Subcutaneous abdominal adipose tissue (tissue), 5 donors: ENCODE results near the gene PLCB1.

Source experiments
- H3K27ac ChIP-seq: one replicate; pipeline ENCODE4 v1.7.0; 2013; ENCODE audit warnings: low read depth, mild to moderate bottlenecking, inconsistent platforms, low read length, moderate library complexity
- H3K27me3 ChIP-seq, 5 donors: one replicate each; pipeline ENCODE4 v1.7.0; 2013; ENCODE audit warnings: low read length in 5 of 5, inconsistent platforms in 1 of 5; ENCODE audit not compliant: control insufficient read depth in 5 of 5, insufficient read depth in 4 of 5
- H3K36me3 ChIP-seq, 5 donors: one replicate each; pipeline ENCODE4 v1.7.0; 2013; ENCODE audit warnings: low read length in 5 of 5; ENCODE audit not compliant: control insufficient read depth in 5 of 5, insufficient read depth in 5 of 5
- H3K4me1 ChIP-seq, 5 donors: one replicate each; pipeline ENCODE4 v1.7.0; 2013; ENCODE audit warnings: low read length in 5 of 5, mild to moderate bottlenecking in 3 of 5, moderate library complexity in 1 of 5; ENCODE audit not compliant: control insufficient read depth in 5 of 5, insufficient read depth in 5 of 5
- H3K4me3 ChIP-seq, 5 donors: one replicate each; pipeline ENCODE4 v1.7.0; 2013; ENCODE audit warnings: low read length in 5 of 5, low read depth in 1 of 5
- H3K9ac ChIP-seq, 5 donors: one replicate each; pipeline ENCODE4 v1.7.0; 2013; ENCODE audit warnings: low read length in 5 of 5, mild to moderate bottlenecking in 4 of 5, moderate library complexity in 3 of 5
- H3K9me3 ChIP-seq, 5 donors: one replicate each; pipeline ENCODE4 v1.7.0; 2013; ENCODE audit warnings: low read length in 5 of 5; ENCODE audit not compliant: control insufficient read depth in 5 of 5
- donor health status: healthy.
- donor health status: healthy.
- donor health status: healthy.
- donor health status: healthy.
- donor health status: healthy.

PLCB1 gene

GRCh38 chr20:8353512-8353911 lies 221.4 kb downstream of the PLCB1 start:
- no peak overlapping the region for H3K27ac ChIP-seq
- no peak overlapping the region for H3K9ac ChIP-seq
- H3K4me1 ChIP-seq = no peaks in the 10 kb centered on the region
- H3K36me3 ChIP-seq = no peaks in the 10 kb centered on the region
- no peak overlapping the region for H3K4me3 ChIP-seq
- H3K27me3 ChIP-seq = no peaks in the 10 kb centered on the region
- H3K9me3 ChIP-seq = no peaks in the 10 kb centered on the region

DNA sequence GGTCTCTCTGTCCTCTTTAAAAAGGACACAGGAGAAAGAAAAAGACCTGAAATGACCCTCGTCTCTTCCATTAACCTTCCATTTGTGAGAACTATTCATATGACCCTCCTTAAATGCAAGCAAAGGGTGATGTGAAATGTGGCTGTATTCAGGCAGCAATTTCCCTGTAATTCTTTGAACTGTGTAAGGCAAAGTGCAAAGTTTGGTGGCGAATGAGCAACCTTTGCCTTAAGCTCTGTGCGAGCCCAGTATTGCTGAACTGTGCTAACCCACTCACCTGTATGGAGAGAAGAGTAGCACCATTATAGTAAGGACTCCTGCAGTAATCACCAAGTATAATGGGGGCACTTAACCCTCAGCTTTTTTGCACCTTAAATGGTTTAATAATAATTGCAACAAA lies 223.4 kb downstream of the PLCB1 start:
- Histone ChIP-seq H3K4me1 (peaks cover 0 to 3% (median 0%) of the 10 kb centered on the region in 5 donors), H3K36me3 (no peaks in the 10 kb centered on the region), H3K27me3 (no peaks in the 10 kb centered on the region), H3K9ac (no peak overlapping the region), H3K4me3 (no peak overlapping the region), H3K27ac (no peak overlapping the region), H3K9me3 (no peaks in the 10 kb centered on the region)

GRCh38 chr20:8356806-8357205 lies 224.7 kb downstream of the PLCB1 start:
- Histone ChIP-seq H3K4me1 (peaks cover 0 to 6% (median 3%) of the 10 kb centered on the region in 5 donors), H3K9ac (no peak overlapping the region), H3K27ac (no peak overlapping the region), H3K27me3 (no peaks in the 10 kb centered on the region), H3K36me3 (no peaks in the 10 kb centered on the region), H3K9me3 (no peaks in the 10 kb centered on the region), H3K4me3 (no peak overlapping the region)

- no peak overlapping the region for H3K4me3 ChIP-seq
- H3K9ac ChIP-seq = no peak overlapping the region
- no peaks in the 10 kb centered on the region for H3K27me3 ChIP-seq
- peaks cover 0 to 6% (median 3%) of the 10 kb centered on the region in 5 donors for H3K4me1 ChIP-seq
- no peaks in the 10 kb centered on the region for H3K36me3 ChIP-seq
- H3K9me3 ChIP-seq = no peaks in the 10 kb centered on the region
- no peak overlapping the region for H3K27ac ChIP-seq
Measured at GRCh38 chr20:8357703-8358102, 225.6 kb downstream of the PLCB1 start.

GRCh38 chr20:8360035-8360434 lies 228.0 kb downstream of the PLCB1 start:
- H3K4me3 ChIP-seq = no peak overlapping the region
- H3K4me1 ChIP-seq = peaks cover 0 to 6% (median 3%) of the 10 kb centered on the region in 5 donors
- no peak overlapping the region for H3K9ac ChIP-seq
- no peaks in the 10 kb centered on the region for H3K9me3 ChIP-seq
- H3K27me3 ChIP-seq = no peaks in the 10 kb centered on the region
- H3K27ac ChIP-seq = no peak overlapping the region
- no peaks in the 10 kb centered on the region for H3K36me3 ChIP-seq

DNA sequence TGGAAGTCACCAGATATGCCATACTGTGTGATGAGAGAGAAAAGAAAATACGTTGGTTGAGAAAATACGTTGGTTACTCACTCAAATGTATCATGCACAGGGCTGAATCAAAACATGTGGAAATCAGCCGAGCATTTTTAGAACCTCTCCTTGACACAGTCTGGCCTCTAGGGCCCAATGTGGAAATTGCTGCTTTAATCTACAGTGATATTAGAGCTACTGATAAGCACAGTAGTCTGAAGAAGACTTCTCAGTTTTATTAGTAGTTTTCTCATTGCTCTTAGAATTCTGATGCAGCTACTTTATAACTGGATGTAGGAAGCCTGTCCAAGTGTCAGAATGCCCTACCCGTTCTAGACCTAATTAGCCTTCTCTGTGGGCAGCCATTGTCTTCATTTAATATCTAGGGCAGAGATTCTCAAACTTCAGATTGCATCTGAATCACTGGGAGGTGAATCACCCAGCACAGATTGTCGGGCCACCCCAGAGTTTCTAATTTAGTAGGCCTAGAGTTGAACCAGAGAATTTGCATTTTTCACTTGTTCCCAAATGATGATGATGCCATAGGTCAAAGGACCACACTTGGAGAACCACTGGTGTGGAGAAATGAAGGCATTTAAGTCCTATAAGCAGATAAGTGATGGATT lies 229.1 kb downstream of the PLCB1 start:
- Histone ChIP-seq H3K9me3 (no peaks in the 10 kb centered on the region), H3K9ac (no peak overlapping the region), H3K36me3 (no peaks in the 10 kb centered on the region), H3K27ac (no peak overlapping the region), H3K27me3 (no peaks in the 10 kb centered on the region), H3K4me1 (peaks cover 0 to 6% (median 3%) of the 10 kb centered on the region in 5 donors), H3K4me3 (no peak overlapping the region)

DNA sequence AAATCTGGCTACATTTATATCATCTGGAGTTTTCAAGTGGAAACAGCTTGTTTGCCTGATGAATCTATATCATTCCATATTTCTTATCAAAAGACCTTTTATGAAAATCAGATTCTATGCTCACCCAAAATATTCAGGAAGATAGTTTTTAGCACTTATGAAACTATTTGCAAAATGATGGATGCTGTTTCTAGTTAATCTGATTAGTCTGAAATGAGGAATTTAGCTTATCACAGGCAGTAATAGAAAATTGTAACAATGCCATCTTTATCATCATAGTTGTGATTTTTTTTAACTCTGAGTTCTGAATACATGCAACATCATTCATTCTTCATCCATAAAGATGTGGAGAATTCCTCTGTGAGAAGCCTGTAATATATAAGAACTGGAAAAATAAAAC lies 229.7 kb downstream of the PLCB1 start:
- no peak overlapping the region for H3K9ac ChIP-seq
- no peaks in the 10 kb centered on the region for H3K36me3 ChIP-seq
- H3K4me3 ChIP-seq = no peak overlapping the region
- H3K4me1 ChIP-seq = peaks cover 0 to 6% (median 3%) of the 10 kb centered on the region in 5 donors
- H3K9me3 ChIP-seq = no peaks in the 10 kb centered on the region
- no peaks in the 10 kb centered on the region for H3K27me3 ChIP-seq
- no peak overlapping the region for H3K27ac ChIP-seq

DNA sequence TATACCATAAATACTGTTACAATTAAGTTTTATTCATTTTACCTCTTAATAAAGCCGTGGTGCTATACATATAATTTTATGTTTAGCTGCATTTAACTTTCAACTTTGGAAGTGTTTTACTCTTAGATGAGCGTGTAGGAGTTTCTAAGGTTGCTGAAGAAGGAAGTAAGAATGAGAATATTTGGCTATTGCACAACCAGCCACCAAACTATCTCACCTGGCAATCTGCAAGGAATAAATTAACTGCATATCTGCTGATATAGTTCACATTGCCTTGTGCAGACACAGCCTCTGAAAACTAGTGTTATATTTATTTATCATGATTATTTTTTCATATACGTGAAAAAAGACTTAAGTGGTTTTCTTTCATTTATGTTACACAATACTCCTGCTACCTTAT lies 230.4 kb downstream of the PLCB1 start:
- H3K27me3 ChIP-seq = no peaks in the 10 kb centered on the region
- H3K27ac ChIP-seq = no peak overlapping the region
- H3K9me3 ChIP-seq = no peaks in the 10 kb centered on the region

GRCh38 chr20:8363970-8364733 lies 232.1 kb downstream of the PLCB1 start:
- Histone ChIP-seq H3K4me1 (peaks cover 0 to 6% (median 3%) of the 10 kb centered on the region in 5 donors), H3K27me3 (no peaks in the 10 kb centered on the region), H3K9ac (no peak overlapping the region), H3K36me3 (no peaks in the 10 kb centered on the region), H3K27ac (no peak overlapping the region), H3K4me3 (no peak overlapping the region), H3K9me3 (no peaks in the 10 kb centered on the region)

More for the DNA sequence above, 230.4 kb downstream of the PLCB1 start:
- no peak overlapping the region for H3K9ac ChIP-seq
- H3K4me3 ChIP-seq = no peak overlapping the region
- no peaks in the 10 kb centered on the region for H3K36me3 ChIP-seq
- H3K4me1 ChIP-seq = peaks cover 0 to 6% (median 3%) of the 10 kb centered on the region in 5 donors

GRCh38 chr20:8364734-8365078 lies 232.6 kb downstream of the PLCB1 start:
- Histone ChIP-seq H3K4me3 (no peak overlapping the region), H3K27ac (no peak overlapping the region), H3K27me3 (no peaks in the 10 kb centered on the region), H3K9ac (no peak overlapping the region), H3K36me3 (no peaks in the 10 kb centered on the region), H3K9me3 (no peaks in the 10 kb centered on the region), H3K4me1 (peaks cover 0 to 6% (median 3%) of the 10 kb centered on the region in 5 donors)
